HepG2 (cell line): ENCODE measurements around the gene CCDC86. TPM values are rescaled to one million over a fixed set of nuclear protein-coding genes. Genes with fewer than 3 reads are reported as not detected.

Experiments used
- ARID3A ChIP-seq: IDR thresholded peaks from 2 replicates; pipeline ENCODE4 v1.6.1; 2012; ENCODE audit warnings: low read depth, low read length, improper control_type of control experiment
- DNMT1 ChIP-seq: sonication (generic); formaldehyde crosslinking; IDR thresholded peaks from 2 replicates; pipeline ENCODE4 v1.5.1; 2020; ENCODE audit warnings: mild to moderate bottlenecking, missing genetic modification reagents
- FOXM1 ChIP-seq: sonication (generic); formaldehyde crosslinking; IDR thresholded peaks from 2 replicates; pipeline ENCODE4 v1.5.0; 2020; ENCODE audit warnings: missing genetic modification reagents
- FOXP1 ChIP-seq, 2 experiments: fragments of 450-650 bp in 1 of 2; IDR thresholded peaks; 2 replicates each; pipeline ENCODE4 v1.6.1; 2017 to 2018; ENCODE audit warnings: antibody characterized with exemption in 1 of 2
- GPN1 ChIP-seq: sonication (generic); formaldehyde crosslinking; IDR thresholded peaks from 2 replicates; pipeline ENCODE4 v1.5.1; 2020; ENCODE audit warnings: missing genetic modification reagents, borderline replicate concordance
- HNRNPL ChIP-seq: fragments of 200-400 bp; formaldehyde crosslinking; IDR thresholded peaks from 2 replicates; pipeline ENCODE4 v1.6.1; 2017; ENCODE audit warnings: mild to moderate bottlenecking, low read depth, low read length
- HNRNPUL1 ChIP-seq: fragments of 200-400 bp; formaldehyde crosslinking; IDR thresholded peaks from 2 replicates; pipeline ENCODE4 v1.6.1; 2017; ENCODE audit warnings: low read depth, mild to moderate bottlenecking, low read length, moderate library complexity
- HOMEZ ChIP-seq: IDR thresholded peaks from 2 replicates; pipeline ENCODE4 v1.6.1; 2016; ENCODE audit warnings: low read depth
- HOXD1 ChIP-seq: sonication (generic); formaldehyde crosslinking; IDR thresholded peaks from 2 replicates; pipeline ENCODE4 v1.5.0; 2020; ENCODE audit warnings: missing genetic modification reagents
- KDM1A ChIP-seq: IDR thresholded peaks from 2 replicates; pipeline ENCODE4 v1.6.1; 2016; ENCODE audit warnings: missing compliant biosample characterization
- KDM3A ChIP-seq: IDR thresholded peaks from 2 replicates; pipeline ENCODE4 v1.6.1; 2018; ENCODE audit warnings: low read depth, missing compliant biosample characterization
- KLF11 ChIP-seq: IDR thresholded peaks from 2 replicates; pipeline ENCODE4 v1.6.1; 2016; ENCODE audit warnings: missing compliant biosample characterization
- NCOA2 ChIP-seq: sonication (generic); formaldehyde crosslinking; IDR thresholded peaks from 2 replicates; pipeline ENCODE4 v1.8.0; 2022; ENCODE audit warnings: inconsistent platforms
- PCBP2 ChIP-seq: fragments of 200-400 bp; formaldehyde crosslinking; optimal IDR thresholded peaks from 2 replicates; pipeline ENCODE3; 2018; ENCODE audit warnings: low read length, low read depth; ENCODE audit not compliant: poor library complexity, severe bottlenecking
- REL ChIP-seq: sonication (generic); formaldehyde crosslinking; conservative IDR thresholded peaks from 2 replicates; pipeline ENCODE4 v1.8.0; 2022; ENCODE audit warnings: mild to moderate bottlenecking, missing genetic modification reagents, moderate library complexity
- SNRNP70 ChIP-seq: fragments of 200-400 bp; formaldehyde crosslinking; IDR thresholded peaks from 2 replicates; pipeline ENCODE4 v1.6.1; 2017; ENCODE audit warnings: mild to moderate bottlenecking, low read depth, low read length, moderate library complexity
- TSC22D2 ChIP-seq: sonication (generic); formaldehyde crosslinking; IDR thresholded peaks from 2 replicates; pipeline ENCODE4 v1.5.1; 2020; ENCODE audit warnings: missing genetic modification reagents, mild to moderate bottlenecking, borderline replicate concordance
- ZBTB20 ChIP-seq: sonication (generic); formaldehyde crosslinking; IDR thresholded peaks from 2 replicates; pipeline ENCODE4 v1.8.1; 2023; ENCODE audit warnings: missing genetic modification reagents, low read depth, mild to moderate bottlenecking, borderline replicate concordance
- ZIK1 ChIP-seq: sonication (generic); formaldehyde crosslinking; IDR thresholded peaks from 2 replicates; pipeline ENCODE4 v1.5.0; 2020; ENCODE audit warnings: mild to moderate bottlenecking, low read depth, missing genetic modification reagents, borderline replicate concordance
- ZMYM4 ChIP-seq: sonication (generic); formaldehyde crosslinking; IDR thresholded peaks from 2 replicates; pipeline ENCODE4 v1.8.1; 2023; ENCODE audit warnings: mild to moderate bottlenecking, missing genetic modification reagents
- ZNF230 ChIP-seq: sonication (generic); formaldehyde crosslinking; IDR thresholded peaks from 2 replicates; pipeline ENCODE4 v1.4.0; 2020; ENCODE audit warnings: mild to moderate bottlenecking, missing genetic modification reagents
- ZNF280B ChIP-seq: sonication (generic); formaldehyde crosslinking; IDR thresholded peaks from 2 replicates; pipeline ENCODE4 v1.5.0; 2020; ENCODE audit warnings: missing genetic modification reagents, mild to moderate bottlenecking, borderline replicate concordance
- ZNF292 ChIP-seq: sonication (generic); formaldehyde crosslinking; IDR thresholded peaks from 2 replicates; pipeline ENCODE4 v1.8.1; 2022; ENCODE audit warnings: mild to moderate bottlenecking, low read depth, missing genetic modification reagents, borderline replicate concordance
- ZNF503 ChIP-seq: sonication (generic); formaldehyde crosslinking; IDR thresholded peaks from 2 replicates; pipeline ENCODE4 v1.4.0; 2020; ENCODE audit warnings: missing genetic modification reagents
- ZNF549 ChIP-seq: sonication (generic); formaldehyde crosslinking; IDR thresholded peaks from 2 replicates; pipeline ENCODE4 v1.5.0; 2020; ENCODE audit warnings: missing genetic modification reagents
- ZNF891 ChIP-seq: sonication (generic); formaldehyde crosslinking; IDR thresholded peaks from 2 replicates; pipeline ENCODE4 v1.5.0; 2020; ENCODE audit warnings: mild to moderate bottlenecking, missing genetic modification reagents
- ZSCAN22 ChIP-seq: sonication (generic); formaldehyde crosslinking; IDR thresholded peaks from 2 replicates; pipeline ENCODE4 v1.4.0; 2020; ENCODE audit warnings: mild to moderate bottlenecking, missing genetic modification reagents
- polyA plus RNA-seq, 8 experiments: library from polyadenylated mRNA; depleted of rRNA in 3 of 8; stranded (reverse) in 7 of 8; unstranded in 1 of 8; fragments of >200 nt; fragmentation: Illumina TruSeq in 4 of 8; extraction: Trizol in 4 of 8; gene quantifications; 2 replicates each; pipeline versions ENCODE4 v1.2.1 to v1.2.3, GENCODE V29; 2011 to 2016; ENCODE audit warnings: low read depth in 4 of 8, missing spikeins in 1 of 8, mixed read lengths in 1 of 8; ENCODE audit not compliant: insufficient read depth in 1 of 8
- total RNA-seq, 5 experiments: library from RNA; depleted of rRNA; stranded (reverse); fragments of >200 nt; fragmentation: Illumina TruSeq; extraction: Trizol; gene quantifications; 2 replicates each; pipeline ENCODE4 v1.2.3, GENCODE V29; 2016; ENCODE audit warnings: low read depth in 1 of 5

Gene CCDC86
- total and polyA plus RNA-seq, 2 of the 13 experiments (the other 11 are each of a cell fraction or from before 2014, with no cell fraction given) = 33.8 to 37.6 TPM

- TF ChIP-seq ZSCAN22 (no peak), DNMT1 (CRISPR knock-in tag) (no peak), ZNF280B (CRISPR knock-in tag) (no peak), FOXM1 (CRISPR knock-in tag) (no peak), FOXP1 (IDR thresholded peaks at IDR 0.05) (peak; percentile 63; the same call in 1 of the 2 replicates), FOXP1 (CRISPR knock-in tag; IDR thresholded peaks at IDR 0.05) (peak; percentile 92), PCBP2 (no peak), ZNF503 (CRISPR knock-in tag) (peak; percentile 82; the same call in 1 of the 2 replicates), GPN1 (CRISPR knock-in tag) (no peak), SNRNP70 (no peak), ZNF292 (CRISPR knock-in tag) (no peak), ZIK1 (CRISPR knock-in tag) (no peak), ARID3A (peak; percentile 86), HOXD1 (CRISPR knock-in tag) (no peak), KLF11 (CRISPR knock-in tag) (no peak), ZNF891 (CRISPR knock-in tag) (no peak), ZBTB20 (CRISPR knock-in tag) (no peak), HOMEZ (CRISPR knock-in tag) (no peak), ZMYM4 (CRISPR knock-in tag) (0 out of 2 replicates have a peak, but pooled peaks have one; percentile 18), KDM3A (CRISPR knock-in tag) (peak; percentile 34; the same call in 1 of the 2 replicates), HNRNPUL1 (no peak), KDM1A (CRISPR knock-in tag) (no peak), ZNF549 (CRISPR knock-in tag) (no peak), TSC22D2 (peak; percentile 38; the same call in 1 of the 2 replicates), ZNF230 (CRISPR knock-in tag) (no peak), NCOA2 (CRISPR knock-in tag) (peak; percentile 93), REL (CRISPR knock-in tag) (no peak), HNRNPL (no peak)
Observed at GRCh38 chr11:60844870-60845221, 2.9 kb downstream of the CCDC86 start (continued).
